Renal cortex interstitium (tissue), 11 donors: ENCODE results near the gene STUB1. TPM values are rescaled to one million over a fixed set of nuclear protein-coding genes. Genes with fewer than 3 reads are reported as not detected.

ENCODE experiments used
- DNase-seq, 11 donors: peaks; one replicate each; pipeline ENCODE4 v3.0.0-alpha.2; 2013; ENCODE audit warnings: low read depth in 9 of 11, low spot score in 4 of 11; ENCODE audit errors: extremely low read depth in 1 of 11
- polyA plus RNA-seq, 3 donors: library from polyadenylated mRNA; unstranded; fragments of 120-200 nt; gene quantifications; one replicate each; pipeline ENCODE4 v1.2.1, GENCODE V29; 2013; ENCODE audit not compliant: insufficient read length in 3 of 3

Gene STUB1
- polyA plus RNA-seq, 3 donors, result 97.8 to 133 (median 126) TPM

DNA sequence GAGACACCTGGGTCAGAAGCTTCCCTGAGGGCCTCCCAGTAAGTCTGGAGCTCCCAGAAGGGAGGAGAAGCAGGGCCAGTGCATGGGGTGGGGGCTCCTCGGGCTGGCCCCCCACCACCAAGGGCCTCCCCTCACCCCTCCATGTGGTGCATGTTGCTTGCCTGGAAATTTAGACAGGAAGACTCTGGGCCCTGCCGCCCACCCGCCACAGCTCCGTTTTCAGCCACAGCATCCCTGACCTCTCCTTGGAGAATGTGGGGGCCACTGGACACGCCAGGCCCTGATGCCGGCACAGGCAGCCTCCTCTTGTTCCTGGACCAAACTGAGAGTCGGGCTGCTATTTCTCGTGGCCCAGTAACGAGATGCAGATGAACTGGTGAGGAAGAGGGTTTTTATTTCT lies 41.4 kb upstream of the STUB1 start:
- no peak for DNase-seq

DNA sequence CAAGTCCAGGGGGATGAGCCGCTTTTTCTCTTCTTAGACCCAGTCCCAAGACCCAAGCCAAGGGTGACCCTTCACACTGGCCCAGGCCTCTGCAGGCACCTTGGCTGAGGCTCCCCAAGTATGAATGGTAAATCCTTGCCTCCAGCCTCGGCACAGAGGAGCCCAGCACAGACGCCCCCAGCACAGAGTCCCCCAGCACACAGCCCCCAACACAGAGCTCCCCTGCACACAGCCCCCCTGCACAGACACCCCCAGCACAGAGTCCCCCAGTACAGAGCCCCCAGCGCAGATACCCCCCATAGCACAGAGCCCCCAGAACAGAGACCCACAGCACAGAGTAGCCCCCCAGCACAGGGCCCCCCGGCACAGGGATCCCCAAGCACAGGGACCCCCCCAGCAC lies 39.6 kb upstream of the STUB1 start:
- no peak for DNase-seq

DNA sequence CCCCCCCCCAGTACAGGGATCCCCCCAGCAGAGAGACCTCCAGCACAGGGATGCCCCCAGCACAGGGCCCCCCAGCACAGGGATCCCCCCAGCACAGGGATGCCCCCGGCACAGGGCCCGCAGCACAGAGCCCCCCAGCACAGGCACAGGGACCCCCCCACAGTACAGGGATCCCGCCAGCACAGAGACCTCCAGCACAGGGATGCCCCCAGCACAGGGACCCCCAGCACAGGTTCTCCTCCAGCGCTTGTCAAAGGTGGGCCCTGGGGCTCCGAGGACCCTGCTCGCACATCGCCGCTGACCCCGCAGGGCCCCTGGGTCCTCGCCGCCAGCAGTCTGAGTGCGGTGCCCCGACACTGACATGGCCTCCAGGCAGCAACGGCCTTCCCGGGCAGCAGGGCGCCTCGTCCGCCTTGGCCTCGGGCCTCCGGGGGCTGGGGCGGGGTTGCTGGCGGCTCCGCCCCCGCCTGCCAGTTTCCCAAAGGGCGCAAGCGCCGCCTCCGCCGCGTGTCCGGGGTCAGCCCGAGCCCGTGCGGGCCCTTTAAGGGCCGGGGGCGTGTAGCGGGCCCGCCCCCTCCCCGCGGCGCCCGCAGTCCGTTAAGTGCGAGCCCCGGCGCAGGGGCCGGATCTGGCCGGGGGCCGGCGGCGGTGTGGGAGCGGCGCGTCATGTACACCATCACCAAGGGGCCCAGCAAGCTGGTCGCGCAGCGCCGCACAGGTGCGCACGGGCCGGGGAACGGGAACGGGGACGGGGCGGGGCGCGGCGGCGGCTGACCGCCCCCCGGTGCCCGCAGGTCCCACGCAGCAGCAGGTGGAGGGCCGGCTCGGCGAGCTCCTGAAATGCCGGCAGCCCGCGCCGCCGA lies 38.7 kb upstream of the STUB1 start, which contains the start of gene MCRIP2:
TSS of gene MCRIP2 (plus strand) at position 503 of the 863 bp plus-strand sequence. CDS start at position 667, 164 bp downstream.
- DNase-seq, result peak in 1 of 11 donors; percentile 49

- no peak for DNase-seq
Observed at GRCh38 chr16:642189-643049, 37.8 kb upstream of the STUB1 start.

- DNase-seq, result no peak
Observed at GRCh38 chr16:643050-643368, 37.2 kb upstream of the STUB1 start.

DNA sequence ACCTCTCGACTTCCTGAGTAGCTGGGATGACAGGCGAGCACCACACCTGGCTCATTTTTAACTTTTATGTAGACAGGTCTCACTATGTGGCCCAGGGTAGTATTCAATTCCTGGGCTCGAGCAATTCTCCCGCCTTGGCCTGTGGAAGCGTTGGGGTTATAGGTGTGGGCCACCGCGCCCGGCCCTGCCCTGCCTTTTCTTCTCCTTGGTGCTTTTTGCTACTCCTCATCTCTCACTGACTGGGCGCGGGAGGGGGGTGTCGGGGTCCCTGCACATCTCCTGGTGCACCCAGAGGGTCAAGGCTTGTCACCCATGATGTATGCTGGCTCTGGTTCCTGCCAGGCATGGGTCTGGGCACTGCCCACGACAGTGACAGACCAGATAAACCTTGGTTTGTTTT lies 35.7 kb upstream of the STUB1 start:
- DNase-seq, result no peak

DNA sequence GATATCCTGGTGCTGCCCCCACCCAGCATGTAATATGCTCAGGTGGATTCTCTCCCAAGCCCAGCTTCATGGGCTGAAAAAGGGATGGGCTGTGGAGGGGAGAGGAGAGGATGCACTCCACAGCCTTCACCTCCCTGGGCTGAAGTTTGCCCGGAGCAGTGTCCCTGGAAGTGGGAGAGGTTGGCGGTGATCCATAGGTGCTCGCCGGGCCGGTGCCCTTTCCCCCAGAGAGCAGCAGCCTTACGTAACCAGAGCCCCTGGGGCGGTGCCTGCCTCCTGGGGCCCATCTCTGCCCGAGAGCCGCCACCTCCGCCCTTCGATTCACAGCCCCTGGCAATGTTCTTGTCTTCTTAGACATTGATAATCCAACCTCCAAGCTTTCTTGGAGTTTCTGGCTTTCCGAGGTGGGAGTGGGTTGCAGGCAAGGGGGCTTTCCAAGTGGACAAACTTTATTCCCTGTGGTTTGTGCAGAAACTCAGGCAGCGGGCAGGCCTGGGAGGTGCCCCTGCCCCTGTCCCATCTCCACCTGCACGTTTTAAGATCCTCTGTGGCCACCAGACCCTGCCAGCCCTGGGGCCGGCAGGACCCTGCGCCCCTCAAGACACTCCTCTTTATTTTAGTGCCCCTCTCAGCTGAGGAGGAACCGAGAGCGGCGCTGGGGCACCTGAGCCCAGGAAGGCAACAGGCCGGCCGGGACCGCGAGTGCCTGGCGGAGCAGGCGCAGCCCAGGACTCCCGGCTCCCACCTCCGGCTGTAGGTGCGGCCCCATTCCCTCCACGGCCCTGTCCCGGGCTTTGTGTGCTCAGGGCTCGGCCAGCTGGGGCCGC lies 34.1 kb upstream of the STUB1 start:
- DNase-seq, result no peak

DNA sequence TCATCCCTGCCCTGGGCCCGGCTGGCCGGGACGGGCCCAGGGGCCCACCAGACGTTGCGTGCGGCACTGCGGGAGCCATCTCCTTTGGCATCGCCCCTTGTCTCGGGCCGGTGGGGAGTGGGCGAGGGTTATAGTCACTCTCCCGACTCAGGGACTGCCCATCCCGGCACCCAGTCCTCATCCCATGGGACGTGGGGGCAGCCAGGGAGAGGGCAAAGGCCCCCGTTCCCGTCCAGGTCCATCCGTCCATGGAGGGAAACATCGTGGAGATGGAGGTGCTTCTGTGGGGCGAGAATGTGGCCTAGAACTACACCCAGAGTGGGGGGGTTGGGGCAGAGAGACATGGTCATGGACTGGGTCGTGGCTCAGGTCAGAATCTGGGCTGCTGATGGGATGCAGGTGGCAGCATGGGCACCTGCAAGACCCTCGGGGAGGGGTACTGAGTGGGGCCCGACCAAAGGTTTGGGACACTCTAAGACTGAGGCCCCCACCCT lies 33.5 kb upstream of the STUB1 start:
- DNase-seq, result no peak

DNA sequence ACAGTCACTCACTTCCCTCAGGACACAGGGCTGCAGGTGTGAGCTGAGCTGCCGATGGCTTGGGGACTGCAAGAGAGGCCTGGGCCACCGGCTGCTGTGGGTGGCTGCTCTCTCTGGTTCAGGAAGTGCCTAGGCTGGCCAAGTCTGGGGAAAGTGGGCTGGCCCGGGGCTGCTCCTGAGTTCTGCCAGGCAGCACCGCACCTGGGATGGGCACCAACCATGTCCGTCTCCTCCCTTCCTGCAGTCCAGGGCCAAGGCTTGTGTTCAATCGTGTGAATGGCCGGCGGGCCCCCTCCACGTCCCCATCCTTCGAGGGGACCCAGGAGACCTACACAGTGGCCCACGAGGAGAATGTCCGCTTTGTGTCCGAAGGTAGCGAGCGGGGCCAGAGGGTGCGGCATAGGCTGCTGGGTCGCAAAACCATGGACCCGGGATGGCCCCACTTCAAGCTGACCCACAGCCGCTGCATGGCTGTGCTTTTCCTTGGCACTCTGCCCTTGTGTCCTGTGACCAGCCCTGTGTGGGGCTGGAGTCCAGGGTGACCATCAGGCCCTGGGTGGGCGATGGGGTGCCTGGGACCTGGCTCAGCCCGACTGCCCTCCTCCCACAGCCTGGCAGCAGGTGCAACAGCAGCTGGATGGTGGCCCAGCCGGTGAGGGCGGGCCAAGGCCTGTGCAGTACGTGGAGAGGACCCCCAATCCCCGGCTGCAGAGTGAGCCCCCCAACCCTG lies 32.9 kb upstream of the STUB1 start:
- no peak for DNase-seq

DNA sequence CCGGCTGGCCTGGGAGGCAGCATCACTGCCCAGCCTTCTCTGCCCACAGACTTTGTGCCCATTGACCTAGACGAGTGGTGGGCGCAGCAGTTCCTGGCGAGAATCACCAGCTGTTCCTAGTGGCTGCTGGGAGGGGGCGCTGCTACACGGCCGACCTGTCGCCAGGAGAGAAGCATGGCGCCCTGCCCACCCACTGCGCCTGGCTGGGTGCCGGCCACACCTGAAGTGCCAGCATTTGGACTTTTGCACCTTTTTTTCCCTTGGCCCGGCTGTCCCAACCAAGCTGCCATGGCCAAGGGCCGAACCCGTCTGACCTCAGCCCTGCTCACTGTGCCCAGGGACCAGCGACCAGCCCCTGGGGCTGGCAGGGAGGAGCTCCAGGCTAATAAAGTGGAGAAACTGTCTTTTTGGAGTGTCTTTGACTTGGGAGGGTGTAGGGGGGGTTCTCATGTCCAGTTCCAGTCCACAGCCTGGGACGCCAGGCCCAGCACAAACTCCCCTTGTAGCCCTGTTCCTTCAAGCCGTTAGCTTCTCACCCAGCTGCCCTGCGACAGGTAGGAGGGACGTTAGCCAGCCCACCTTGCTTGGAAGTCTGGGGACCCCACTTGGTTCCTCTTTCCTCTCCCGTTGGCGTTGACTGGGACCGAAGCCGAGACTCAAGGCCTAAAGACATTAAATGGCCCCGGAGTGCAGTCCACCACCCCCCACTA lies 32.0 kb upstream of the STUB1 start:
- no peak for DNase-seq

- peak in 10 of 11 donors; percentile 72 to 87 (median 84) for DNase-seq
Observed at GRCh38 chr16:648781-649589, 31.2 kb upstream of the STUB1 start, which contains the start of gene WDR90. Gene WDR90 (plus strand): TSS chr16:649365. CDS start chr16:649417, 52 bp downstream.

- DNase-seq, result no peak
Observed at GRCh38 chr16:649631-650030, 30.6 kb upstream of the STUB1 start.

- DNase-seq, result no peak
Observed at GRCh38 chr16:651844-652243, 28.4 kb upstream of the STUB1 start.

GRCh38 chr16:652454-653305 lies 27.5 kb upstream of the STUB1 start:
- DNase-seq, result no peak

GRCh38 chr16:654034-654433 lies 26.2 kb upstream of the STUB1 start:
- DNase-seq, result no peak

DNA sequence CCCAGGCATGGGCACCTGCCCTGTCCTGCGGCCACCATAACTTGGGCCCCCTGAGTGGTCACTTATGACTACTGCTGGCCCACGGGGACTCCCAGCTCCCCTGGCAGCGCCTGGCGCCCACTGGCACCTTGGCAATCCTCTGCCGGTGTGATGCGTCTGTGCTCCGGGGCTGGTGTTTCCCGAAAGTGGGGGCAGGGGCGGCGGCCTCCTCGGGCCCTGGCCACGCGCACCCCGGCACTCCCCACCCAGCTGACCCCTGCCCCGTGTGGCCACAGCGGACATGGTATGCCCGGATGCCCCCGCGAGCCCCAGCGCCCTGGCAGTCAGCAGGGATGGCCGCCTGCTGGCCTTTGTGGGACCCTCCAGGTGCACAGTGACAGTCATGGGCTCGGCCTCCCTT lies 22.7 kb upstream of the STUB1 start:
- DNase-seq, result no peak
